ENCODE results near the gene DFFB.
"Not testable (repeated sequence)": the region's sequence is repeated elsewhere in the genome, so short reads cannot be mapped to it uniquely, and the experiment has no call there.

Gene DFFB

GRCh38 chr1:3910049-3910731 is 52.9 kb downstream of the DFFB start:
- no peak for DNase-seq (ENCODE audit: low spot score)

GRCh38 chr1:3910857-3911845 is 53.9 kb downstream of the DFFB start:
- peak; percentile 57 for DNase-seq (ENCODE audit: low spot score)

GRCh38 chr1:3911981-3912808 is 54.9 kb downstream of the DFFB start:
- no peak for DNase-seq (ENCODE audit: low spot score)

GRCh38 chr1:3912809-3913685 is 55.8 kb downstream of the DFFB start:
- no peak for DNase-seq (ENCODE audit: low spot score)

- DNase-seq (ENCODE audit: low spot score) = no peak
These were observed 57.1 kb downstream of the DFFB start for GRCh38 chr1:3914331-3914851.

- no peak for DNase-seq (ENCODE audit: low spot score)
These were observed 57.6 kb downstream of the DFFB start for GRCh38 chr1:3914911-3915310.

GRCh38 chr1:3915551-3916121 is 58.4 kb downstream of the DFFB start:
- DNase-seq (ENCODE audit: low spot score) = no peak

- DNase-seq (ENCODE audit: low spot score) = no peak
These were observed 60.5 kb downstream of the DFFB start for GRCh38 chr1:3917761-3918160.

GRCh38 chr1:3918359-3918758 is 61.1 kb downstream of the DFFB start:
- DNase-seq (ENCODE audit: low spot score) = not testable (repeated sequence)

- DNase-seq (ENCODE audit: low spot score) = no peak
These were observed 61.8 kb downstream of the DFFB start for GRCh38 chr1:3918966-3919611.

- DNase-seq (ENCODE audit: low spot score) = no peak
These were observed 62.4 kb downstream of the DFFB start for GRCh38 chr1:3919706-3920105.

GRCh38 chr1:3921765-3922164 is 64.5 kb downstream of the DFFB start:
- DNase-seq (ENCODE audit: low spot score) = no peak

- no peak for DNase-seq (ENCODE audit: low spot score)
These were observed 65.0 kb downstream of the DFFB start for GRCh38 chr1:3922201-3922725.

- no peak for DNase-seq (ENCODE audit: low spot score)
These were observed 65.6 kb downstream of the DFFB start for GRCh38 chr1:3922851-3923250.

GRCh38 chr1:3923378-3924185 is 66.3 kb downstream of the DFFB start:
- no peak for DNase-seq (ENCODE audit: low spot score)

GRCh38 chr1:3924186-3924824 is 67.0 kb downstream of the DFFB start:
- DNase-seq (ENCODE audit: low spot score) = no peak

- no peak for DNase-seq (ENCODE audit: low spot score)
These were observed 67.5 kb downstream of the DFFB start for GRCh38 chr1:3924825-3925220.

GRCh38 chr1:3925256-3925655 is 68.0 kb downstream of the DFFB start:
- DNase-seq (ENCODE audit: low spot score) = no peak

- no peak for DNase-seq (ENCODE audit: low spot score)
These were observed 68.5 kb downstream of the DFFB start for GRCh38 chr1:3925762-3926161.

Data from AG08395 (cell line).